WTC11 (cell line): ENCODE measurements around the gene GIT1. TPM values are rescaled to one million over a fixed set of nuclear protein-coding genes. Genes with fewer than 3 reads are reported as not detected.

Experiments used
- ATAC-seq: fragments of 200-7000 bp; cut with Tn5 transposase; 2 replicates; pipeline ENCODE4 v1.10.0; 2021; ENCODE audit warnings: mild to moderate bottlenecking, moderate library complexity
- CTCF ChIA-PET: fragments of 300-600 bp; sonication (Branson Sonifier 250); formaldehyde crosslinking; loops from one replicate; lab custom pipeline; 2021; ENCODE audit warnings: antibody characterized with exemption; lab: Charles Lee
- POLR2A ChIA-PET: fragments of 350-600 bp; sonication (Branson Sonifier 250); formaldehyde crosslinking; loops from one replicate; lab custom pipeline; 2021; ENCODE audit warnings: antibody characterized with exemption; lab: Charles Lee
- DNase-seq: peaks from one replicate; pipeline ENCODE4 v3.0.0; 2021; ENCODE audit warnings: low spot score
- H3K27ac Mint-ChIP-seq: 2 replicates; pipeline ENCODE4 v1.8.0; 2021; ENCODE audit warnings: mixed read lengths
- H3K27me3 Mint-ChIP-seq: 2 replicates; pipeline ENCODE4 v1.8.0; 2021; ENCODE audit warnings: low read depth, mild to moderate bottlenecking, moderate library complexity, mixed read lengths
- H3K36me3 Mint-ChIP-seq: 2 replicates; pipeline ENCODE4 v1.8.0; 2021; ENCODE audit warnings: mixed read lengths
- H3K4me1 Mint-ChIP-seq: 2 replicates; pipeline ENCODE4 v1.8.0; 2022; ENCODE audit warnings: mixed read lengths
- H3K4me3 Mint-ChIP-seq: 2 replicates; pipeline ENCODE4 v1.8.0; 2021; ENCODE audit warnings: mild to moderate bottlenecking, moderate library complexity, mixed read lengths
- H3K9me3 Mint-ChIP-seq: 2 replicates; pipeline ENCODE4 v1.8.0; 2021; ENCODE audit warnings: mixed read lengths
- CREB1 ChIP-seq: sonication (generic); formaldehyde crosslinking; IDR thresholded peaks from 2 replicates; pipeline ENCODE4 v1.8.0; 2023; ENCODE audit warnings: mild to moderate bottlenecking, missing genetic modification reagents
- CREM ChIP-seq: sonication (generic); formaldehyde crosslinking; IDR thresholded peaks from 2 replicates; pipeline ENCODE4 v1.8.1; 2022; ENCODE audit warnings: mild to moderate bottlenecking, missing genetic modification reagents, moderate library complexity
- ELF4 ChIP-seq: sonication (generic); formaldehyde crosslinking; IDR thresholded peaks from 2 replicates; pipeline ENCODE4 v1.8.1; 2022; ENCODE audit warnings: low read depth, mild to moderate bottlenecking, moderate library complexity, missing genetic modification reagents
- FOXP1 ChIP-seq: sonication (generic); formaldehyde crosslinking; IDR thresholded peaks from 2 replicates; pipeline ENCODE4 v1.8.0; 2022; ENCODE audit warnings: missing genetic modification reagents, mild to moderate bottlenecking, moderate library complexity, borderline replicate concordance
- GRHL2 ChIP-seq: fragments of 250-450 bp; sonication (Bioruptor Pico); IDR thresholded peaks from 2 replicates; pipeline ENCODE4 v1.8.0; 2022; ENCODE audit warnings: mild to moderate bottlenecking, moderate library complexity; ENCODE audit not compliant: insufficient replicate concordance, severe bottlenecking
- GTF2I ChIP-seq: fragments of 250-450 bp; sonication (Bioruptor Pico); conservative IDR thresholded peaks from 2 replicates; pipeline ENCODE4 v1.4.0; 2021; ENCODE audit warnings: mild to moderate bottlenecking
- IRF2 ChIP-seq: sonication (generic); formaldehyde crosslinking; IDR thresholded peaks from 2 replicates; pipeline ENCODE4 v1.8.0; 2022; ENCODE audit warnings: low read depth, missing genetic modification reagents, borderline replicate concordance
- JAZF1 ChIP-seq: fragments of 250-450 bp; sonication (Bioruptor Pico); IDR thresholded peaks from 2 replicates; pipeline ENCODE4 v1.9.0; 2021; ENCODE audit warnings: moderate library complexity, mild to moderate bottlenecking, inconsistent platforms
- JUN ChIP-seq: sonication (generic); formaldehyde crosslinking; IDR thresholded peaks from 2 replicates; pipeline ENCODE4 v1.8.0; 2023; ENCODE audit warnings: mild to moderate bottlenecking, missing genetic modification reagents
- MAX ChIP-seq: sonication (generic); formaldehyde crosslinking; IDR thresholded peaks from 2 replicates; pipeline ENCODE4 v1.8.0; 2022; ENCODE audit warnings: mild to moderate bottlenecking, missing genetic modification reagents
- TEAD1 ChIP-seq: sonication (generic); formaldehyde crosslinking; IDR thresholded peaks from 2 replicates; pipeline ENCODE4 v1.8.0; 2022; ENCODE audit warnings: mild to moderate bottlenecking, missing genetic modification reagents
- ZMAT4 ChIP-seq: fragments of 250-450 bp; sonication (Bioruptor Pico); IDR thresholded peaks from 2 replicates; pipeline ENCODE4 v1.9.0; 2021; ENCODE audit warnings: mild to moderate bottlenecking
- ZNF263 ChIP-seq: sonication (generic); formaldehyde crosslinking; IDR thresholded peaks from 2 replicates; pipeline ENCODE4 v1.8.1; 2022; ENCODE audit warnings: low read depth, mild to moderate bottlenecking, moderate library complexity, missing genetic modification reagents
- ZNF396 ChIP-seq: fragments of 250-450 bp; sonication (Bioruptor Pico); IDR thresholded peaks from 2 replicates; pipeline ENCODE4 v1.8.0; 2021; ENCODE audit warnings: mild to moderate bottlenecking, moderate library complexity, borderline replicate concordance
- ZNF423 ChIP-seq: fragments of 250-450 bp; sonication (Bioruptor Pico); IDR thresholded peaks from 2 replicates; pipeline ENCODE4 v2.1.2; 2022; ENCODE audit warnings: mild to moderate bottlenecking, moderate library complexity
- ZNF425 ChIP-seq: fragments of 250-450 bp; sonication (Bioruptor Pico); conservative IDR thresholded peaks from 2 replicates; pipeline ENCODE4 v1.9.0; 2021; ENCODE audit warnings: mild to moderate bottlenecking
- total RNA-seq: library from RNA; stranded (reverse); gene quantifications from 3 replicates; pipeline ENCODE4 v1.2.3, GENCODE V29; 2021
- TF ChIP-seq, protein P1 (sequence below): sonication (generic); formaldehyde crosslinking; IDR thresholded peaks from 2 replicates; pipeline ENCODE4 v1.8.0; 2022; ENCODE audit warnings: missing genetic modification reagents
- TF ChIP-seq, protein P2 (sequence below): sonication (generic); formaldehyde crosslinking; IDR thresholded peaks from 2 replicates; pipeline ENCODE4 v1.8.0; 2023; ENCODE audit warnings: missing genetic modification reagents, mild to moderate bottlenecking, borderline replicate concordance
- TF ChIP-seq, protein P3 (sequence below): sonication (generic); formaldehyde crosslinking; conservative IDR thresholded peaks from 2 replicates; pipeline ENCODE4 v1.8.1; 2022; ENCODE audit warnings: mild to moderate bottlenecking, missing genetic modification reagents
- TF ChIP-seq, protein P4 (sequence below): sonication (generic); formaldehyde crosslinking; IDR thresholded peaks from 2 replicates; pipeline ENCODE4 v1.8.1; 2023; ENCODE audit warnings: mild to moderate bottlenecking, missing genetic modification reagents

The GIT1 gene
- total RNA-seq, 1 experiment from 2014 or later = 66.9 TPM

DNA sequence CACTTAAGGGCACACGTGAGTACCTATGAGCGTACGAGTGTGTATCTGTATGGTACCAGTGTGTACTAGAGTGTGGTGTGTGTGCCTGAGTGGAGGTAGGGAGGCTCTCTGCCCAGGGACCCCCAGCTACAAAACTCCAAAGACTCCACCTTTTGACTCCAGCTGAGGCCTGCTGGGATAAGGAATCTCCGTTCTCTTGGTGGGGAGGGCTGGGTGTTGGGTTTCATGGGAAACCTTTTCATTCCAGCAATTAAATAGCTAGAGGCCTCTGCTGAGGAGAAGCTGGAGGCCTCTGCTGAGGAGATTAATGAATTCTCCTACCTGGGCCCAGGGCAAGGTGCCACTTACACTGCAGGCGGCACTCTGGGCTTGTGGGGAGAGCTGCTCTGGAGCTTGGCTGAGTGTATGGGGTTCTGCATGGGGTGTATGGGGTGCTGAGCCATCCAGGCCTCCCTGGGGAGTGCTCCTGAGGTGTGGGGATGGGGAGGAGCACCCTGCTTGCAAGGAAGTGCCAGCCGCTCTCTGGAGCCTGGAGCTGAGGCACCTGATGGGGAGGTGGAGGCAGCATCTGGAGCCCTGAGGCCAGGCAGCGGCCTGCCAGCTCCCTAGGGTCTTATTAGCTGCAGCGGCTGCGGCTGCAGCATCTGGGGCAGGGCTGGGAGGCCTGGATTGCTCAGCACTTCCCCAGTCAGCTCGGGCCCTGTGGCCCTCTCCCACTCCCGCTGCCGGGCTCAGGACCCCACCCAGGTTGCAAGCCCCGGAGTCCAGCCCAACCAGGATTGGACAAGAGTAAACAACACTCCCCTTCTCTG is 8.1 kb upstream of the GIT1 start:
- TF ChIP-seq ELF4 (no peak), FOXP1 (peak; percentile 19; the same call in 1 of the 2 replicates), JAZF1 (CRISPR knock-in tag) (no peak), ZNF425 (CRISPR knock-in tag) (no peak), CREM (CRISPR knock-in tag) (no peak), ZNF423 (CRISPR knock-in tag) (0 out of 2 replicates have a peak, but pooled peaks have one; percentile 13), CREB1 (0 out of 2 replicates have a peak, but pooled peaks have one; percentile 31)
- TF ChIP-seq, protein P1, sequence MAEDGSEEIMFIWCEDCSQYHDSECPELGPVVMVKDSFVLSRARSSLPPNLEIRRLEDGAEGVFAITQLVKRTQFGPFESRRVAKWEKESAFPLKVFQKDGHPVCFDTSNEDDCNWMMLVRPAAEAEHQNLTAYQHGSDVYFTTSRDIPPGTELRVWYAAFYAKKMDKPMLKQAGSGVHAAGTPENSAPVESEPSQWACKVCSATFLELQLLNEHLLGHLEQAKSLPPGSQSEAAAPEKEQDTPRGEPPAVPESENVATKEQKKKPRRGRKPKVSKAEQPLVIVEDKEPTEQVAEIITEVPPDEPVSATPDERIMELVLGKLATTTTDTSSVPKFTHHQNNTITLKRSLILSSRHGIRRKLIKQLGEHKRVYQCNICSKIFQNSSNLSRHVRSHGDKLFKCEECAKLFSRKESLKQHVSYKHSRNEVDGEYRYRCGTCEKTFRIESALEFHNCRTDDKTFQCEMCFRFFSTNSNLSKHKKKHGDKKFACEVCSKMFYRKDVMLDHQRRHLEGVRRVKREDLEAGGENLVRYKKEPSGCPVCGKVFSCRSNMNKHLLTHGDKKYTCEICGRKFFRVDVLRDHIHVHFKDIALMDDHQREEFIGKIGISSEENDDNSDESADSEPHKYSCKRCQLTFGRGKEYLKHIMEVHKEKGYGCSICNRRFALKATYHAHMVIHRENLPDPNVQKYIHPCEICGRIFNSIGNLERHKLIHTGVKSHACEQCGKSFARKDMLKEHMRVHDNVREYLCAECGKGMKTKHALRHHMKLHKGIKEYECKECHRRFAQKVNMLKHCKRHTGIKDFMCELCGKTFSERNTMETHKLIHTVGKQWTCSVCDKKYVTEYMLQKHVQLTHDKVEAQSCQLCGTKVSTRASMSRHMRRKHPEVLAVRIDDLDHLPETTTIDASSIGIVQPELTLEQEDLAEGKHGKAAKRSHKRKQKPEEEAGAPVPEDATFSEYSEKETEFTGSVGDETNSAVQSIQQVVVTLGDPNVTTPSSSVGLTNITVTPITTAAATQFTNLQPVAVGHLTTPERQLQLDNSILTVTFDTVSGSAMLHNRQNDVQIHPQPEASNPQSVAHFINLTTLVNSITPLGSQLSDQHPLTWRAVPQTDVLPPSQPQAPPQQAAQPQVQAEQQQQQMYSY (CRISPR knock-in tag) = peak; percentile 66
- TF ChIP-seq, all 79 proteins: peak for 4
- H3K27me3 Mint-ChIP-seq = no peaks in the 10 kb centered on the region
- H3K4me3 Mint-ChIP-seq = peak overlapping the region; percentile 46
- ATAC-seq = peak; percentile 16
- CTCF ChIA-PET = interaction anchor here (0.6 to 4.6 kb wide), 19 partner anchors 10 to 498 kb away, joined by 3 to 85 read pairs (median 4); partner anchors contain the start of genes ABHD15 and SSH2
- no peaks in the 10 kb centered on the region for H3K9me3 Mint-ChIP-seq
- peak overlapping the region; percentile 74; the same call in 1 of the 2 replicates for H3K27ac Mint-ChIP-seq
- POLR2A ChIA-PET = interaction anchor here (0.6 to 1.1 kb wide), 3 partner anchors 16 to 184 kb away, joined by 3 to 6 read pairs (median 5); partner anchors contain the start of gene TP53I13
- DNase-seq = no peak
- H3K4me1 Mint-ChIP-seq = peaks cover 44% of the 10 kb centered on the region
- no peaks in the 10 kb centered on the region for H3K36me3 Mint-ChIP-seq

- Mint-ChIP-seq H3K4me1 (peaks cover 51% of the 10 kb centered on the region), H3K4me3 (no peak overlapping the region), H3K27ac (no peak overlapping the region), H3K36me3 (no peaks in the 10 kb centered on the region), H3K9me3 (no peaks in the 10 kb centered on the region), H3K27me3 (no peaks in the 10 kb centered on the region)
- CTCF ChIA-PET = interaction anchor here (1.0 to 4.6 kb wide), 12 partner anchors 9 to 497 kb away, joined by 3 to 85 read pairs (median 6); partner anchors contain the start of gene ABHD15
- DNase-seq = no peak
- no peak; the same call in 1 of the 2 replicates for ATAC-seq
- TF ChIP-seq, protein P2, sequence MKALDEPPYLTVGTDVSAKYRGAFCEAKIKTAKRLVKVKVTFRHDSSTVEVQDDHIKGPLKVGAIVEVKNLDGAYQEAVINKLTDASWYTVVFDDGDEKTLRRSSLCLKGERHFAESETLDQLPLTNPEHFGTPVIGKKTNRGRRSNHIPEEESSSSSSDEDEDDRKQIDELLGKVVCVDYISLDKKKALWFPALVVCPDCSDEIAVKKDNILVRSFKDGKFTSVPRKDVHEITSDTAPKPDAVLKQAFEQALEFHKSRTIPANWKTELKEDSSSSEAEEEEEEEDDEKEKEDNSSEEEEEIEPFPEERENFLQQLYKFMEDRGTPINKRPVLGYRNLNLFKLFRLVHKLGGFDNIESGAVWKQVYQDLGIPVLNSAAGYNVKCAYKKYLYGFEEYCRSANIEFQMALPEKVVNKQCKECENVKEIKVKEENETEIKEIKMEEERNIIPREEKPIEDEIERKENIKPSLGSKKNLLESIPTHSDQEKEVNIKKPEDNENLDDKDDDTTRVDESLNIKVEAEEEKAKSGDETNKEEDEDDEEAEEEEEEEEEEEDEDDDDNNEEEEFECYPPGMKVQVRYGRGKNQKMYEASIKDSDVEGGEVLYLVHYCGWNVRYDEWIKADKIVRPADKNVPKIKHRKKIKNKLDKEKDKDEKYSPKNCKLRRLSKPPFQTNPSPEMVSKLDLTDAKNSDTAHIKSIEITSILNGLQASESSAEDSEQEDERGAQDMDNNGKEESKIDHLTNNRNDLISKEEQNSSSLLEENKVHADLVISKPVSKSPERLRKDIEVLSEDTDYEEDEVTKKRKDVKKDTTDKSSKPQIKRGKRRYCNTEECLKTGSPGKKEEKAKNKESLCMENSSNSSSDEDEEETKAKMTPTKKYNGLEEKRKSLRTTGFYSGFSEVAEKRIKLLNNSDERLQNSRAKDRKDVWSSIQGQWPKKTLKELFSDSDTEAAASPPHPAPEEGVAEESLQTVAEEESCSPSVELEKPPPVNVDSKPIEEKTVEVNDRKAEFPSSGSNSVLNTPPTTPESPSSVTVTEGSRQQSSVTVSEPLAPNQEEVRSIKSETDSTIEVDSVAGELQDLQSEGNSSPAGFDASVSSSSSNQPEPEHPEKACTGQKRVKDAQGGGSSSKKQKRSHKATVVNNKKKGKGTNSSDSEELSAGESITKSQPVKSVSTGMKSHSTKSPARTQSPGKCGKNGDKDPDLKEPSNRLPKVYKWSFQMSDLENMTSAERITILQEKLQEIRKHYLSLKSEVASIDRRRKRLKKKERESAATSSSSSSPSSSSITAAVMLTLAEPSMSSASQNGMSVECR (CRISPR knock-in tag) = no peak
- TF ChIP-seq TEAD1 (CRISPR knock-in tag) = no peak
- no peak for TF ChIP-seq IRF2 (CRISPR knock-in tag)
- TF ChIP-seq, protein P3, sequence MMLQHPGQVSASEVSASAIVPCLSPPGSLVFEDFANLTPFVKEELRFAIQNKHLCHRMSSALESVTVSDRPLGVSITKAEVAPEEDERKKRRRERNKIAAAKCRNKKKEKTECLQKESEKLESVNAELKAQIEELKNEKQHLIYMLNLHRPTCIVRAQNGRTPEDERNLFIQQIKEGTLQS (CRISPR knock-in tag) = no peak
- TF ChIP-seq ZNF263 (CRISPR knock-in tag) = no peak
- no peak for TF ChIP-seq ZMAT4 (CRISPR knock-in tag)
- no peak for TF ChIP-seq ZNF396 (CRISPR knock-in tag)
- TF ChIP-seq, protein P4, sequence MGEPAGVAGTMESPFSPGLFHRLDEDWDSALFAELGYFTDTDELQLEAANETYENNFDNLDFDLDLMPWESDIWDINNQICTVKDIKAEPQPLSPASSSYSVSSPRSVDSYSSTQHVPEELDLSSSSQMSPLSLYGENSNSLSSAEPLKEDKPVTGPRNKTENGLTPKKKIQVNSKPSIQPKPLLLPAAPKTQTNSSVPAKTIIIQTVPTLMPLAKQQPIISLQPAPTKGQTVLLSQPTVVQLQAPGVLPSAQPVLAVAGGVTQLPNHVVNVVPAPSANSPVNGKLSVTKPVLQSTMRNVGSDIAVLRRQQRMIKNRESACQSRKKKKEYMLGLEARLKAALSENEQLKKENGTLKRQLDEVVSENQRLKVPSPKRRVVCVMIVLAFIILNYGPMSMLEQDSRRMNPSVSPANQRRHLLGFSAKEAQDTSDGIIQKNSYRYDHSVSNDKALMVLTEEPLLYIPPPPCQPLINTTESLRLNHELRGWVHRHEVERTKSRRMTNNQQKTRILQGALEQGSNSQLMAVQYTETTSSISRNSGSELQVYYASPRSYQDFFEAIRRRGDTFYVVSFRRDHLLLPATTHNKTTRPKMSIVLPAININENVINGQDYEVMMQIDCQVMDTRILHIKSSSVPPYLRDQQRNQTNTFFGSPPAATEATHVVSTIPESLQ (CRISPR knock-in tag) = no peak
- no peak for TF ChIP-seq GTF2I (CRISPR knock-in tag)
- TF ChIP-seq MAX (CRISPR knock-in tag) = no peak
- TF ChIP-seq GRHL2 (CRISPR knock-in tag) = no peak
- TF ChIP-seq JUN (CRISPR knock-in tag) = no peak
- POLR2A ChIA-PET = interaction anchor here (0.6 kb wide), 1 partner anchor 185 kb away, joined by 6 read pairs; no protein-coding TSS in a partner anchor
These were observed 7.4 kb upstream of the GIT1 start for GRCh38 chr17:29596811-29597210.
